Measurements from ENCODE around the gene OR4A16. TPM values are rescaled to one million over a fixed set of nuclear protein-coding genes. Genes with fewer than 3 reads are reported as not detected.

Gene OR4A16
- not detected for total RNA-seq

GRCh38 chr11:55342901-55343300 is at the start of gene OR4A16:
Gene OR4A16 (plus strand): TSS chr11:55343201. CDS start chr11:55343201, 0 bp downstream.
- DNase-seq (no peak), ATAC-seq (no peak)
- Histone ChIP-seq H3K4me3 (no peak within 1 kb of the TSS), H3K27ac (no peak within 1 kb of the TSS), H3K4me1 (no peaks in the 10 kb centered on the region), H3K9me3 (no peaks in the 10 kb centered on the region), H3K27me3 (no peaks in the 10 kb centered on the region), H3K36me3 (replicated peaks in 1 of 2; ENCODE audit: insufficient read depth in 1 of 2, low read depth in 2 of 2) (no peaks in the 10 kb centered on the region)
- TF ChIP-seq POLR2A (IDR thresholded peaks at IDR 0.05) (no peak), CTCF (IDR thresholded peaks at IDR 0.05) (no peak)
- intact Hi-C loops (cut with DNase I) = no loop called here
- WGBS, 2 donors = 55 to 56% methylated on average over 3 of the region's 3 CpGs

GRCh38 chr11:55324500-55324899 is 18.5 kb upstream of the OR4A16 start:
- Histone ChIP-seq H3K9me3 (no peaks in the 10 kb centered on the region), H3K4me3 (no peak overlapping the region), H3K27me3 (no peaks in the 10 kb centered on the region), H3K36me3 (replicated peaks in 1 of 2; ENCODE audit: insufficient read depth in 1 of 2, low read depth in 2 of 2) (no peaks in the 10 kb centered on the region), H3K27ac (no peak overlapping the region), H3K4me1 (no peaks in the 10 kb centered on the region)
- intact Hi-C loops (cut with DNase I) = no loop called here
- DNase-seq = no peak
- TF ChIP-seq POLR2A (IDR thresholded peaks at IDR 0.05) (no peak), CTCF (IDR thresholded peaks at IDR 0.05) (no peak)
- 45 to 55% methylated on average over 1 of the region's 1 CpG for WGBS, 2 donors
- no peak for ATAC-seq

- Histone ChIP-seq H3K4me1 (no peaks in the 10 kb centered on the region), H3K4me3 (no peak overlapping the region), H3K36me3 (replicated peaks in 1 of 2; ENCODE audit: insufficient read depth in 1 of 2, low read depth in 2 of 2) (no peaks in the 10 kb centered on the region), H3K27me3 (no peaks in the 10 kb centered on the region), H3K27ac (no peak overlapping the region), H3K9me3 (no peaks in the 10 kb centered on the region)
- TF ChIP-seq POLR2A (IDR thresholded peaks at IDR 0.05) (no peak), CTCF (IDR thresholded peaks at IDR 0.05) (no peak)
- intact Hi-C loops (cut with DNase I) = no loop called here
- ATAC-seq (no peak), DNase-seq (no peak)
- 66 to 75% methylated on average over 1 of the region's 1 CpG for WGBS, 2 donors
Observed at GRCh38 chr11:55345306-55345705, 2.3 kb downstream of the OR4A16 start.

GRCh38 chr11:55349032-55349431 is 6.0 kb downstream of the OR4A16 start:
- Histone ChIP-seq H3K4me1 (no peaks in the 10 kb centered on the region), H3K9me3 (no peaks in the 10 kb centered on the region), H3K27ac (no peak overlapping the region), H3K36me3 (replicated peaks in 1 of 2; ENCODE audit: insufficient read depth in 1 of 2, low read depth in 2 of 2) (no peaks in the 10 kb centered on the region), H3K27me3 (no peaks in the 10 kb centered on the region), H3K4me3 (no peak overlapping the region)
- TF ChIP-seq POLR2A (IDR thresholded peaks at IDR 0.05) (no peak), CTCF (IDR thresholded peaks at IDR 0.05) (no peak)
- intact Hi-C loops (cut with DNase I) = no loop called here
- ATAC-seq = no peak
- no peak for DNase-seq
- WGBS, 2 donors = 0 to 13% methylated on average over 1 of the region's 1 CpG

- Histone ChIP-seq H3K4me3 (no peak overlapping the region), H3K27me3 (no peaks in the 10 kb centered on the region), H3K9me3 (no peaks in the 10 kb centered on the region), H3K27ac (no peak overlapping the region), H3K36me3 (replicated peaks in 1 of 2; ENCODE audit: insufficient read depth in 1 of 2, low read depth in 2 of 2) (no peaks in the 10 kb centered on the region), H3K4me1 (no peaks in the 10 kb centered on the region)
- TF ChIP-seq POLR2A (IDR thresholded peaks at IDR 0.05) (no peak), CTCF (IDR thresholded peaks at IDR 0.05) (no peak)
- WGBS, 2 donors = 0 to 5% methylated on average over 1 of the region's 1 CpG
- intact Hi-C loops (cut with DNase I) = no loop called here
- ATAC-seq = no peak
- DNase-seq = no peak
Observed at GRCh38 chr11:55357560-55358184, 14.7 kb downstream of the OR4A16 start.

Data from body of pancreas (tissue), 4 donors.